ENCODE data around the gene FAM227B. TPM values are rescaled to one million over a fixed set of nuclear protein-coding genes. Genes with fewer than 3 reads are reported as not detected.

FAM227B gene
- total and polyA plus RNA-seq, 2 of the 13 experiments (the other 11 are each of a cell fraction or from before 2014, with no cell fraction given), result 1.9 to 2.6 TPM

- CTCF ChIA-PET (ENCODE audit: low intra/inter-chr PET ratio, low total read pairs), result no interaction called here
Measured at GRCh38 chr15:49436751-49437150, 183.9 kb downstream of the FAM227B start.

GRCh38 chr15:49435174-49435573 is 185.4 kb downstream of the FAM227B start:
- CTCF ChIA-PET (ENCODE audit: low intra/inter-chr PET ratio, low total read pairs), result no interaction called here
- Histone ChIP-seq H3K4me2 (ENCODE audit: low read depth, low read length) (no peak overlapping the region), H3K27ac (ENCODE audit: extremely low read length, insufficient read depth, low read length) (no peak overlapping the region), H3K4me1 (ENCODE audit: insufficient read depth, low read length) (no peaks in the 10 kb centered on the region), H3K9me3 (ENCODE audit: low read length) (no peaks in the 10 kb centered on the region), H2AFZ (ENCODE audit: low read length) (no peak overlapping the region), H3K79me2 (ENCODE audit: insufficient read depth, low read length) (no peaks in the 10 kb centered on the region), H3K27me3 (ENCODE audit: control insufficient read depth in 1 of 2, insufficient read depth in 2 of 2, low read length in 2 of 2) (no peaks in the 10 kb centered on the region), H3K4me3 (replicated peaks in 1 of 3; ENCODE audit: insufficient read depth in 1 of 3, low read depth in 2 of 3, low read length in 3 of 3) (no peak overlapping the region), H3K36me3 (replicated peaks in 1 of 2; ENCODE audit: control insufficient read depth in 1 of 2, insufficient read depth in 2 of 2, low read length in 2 of 2) (no peaks in the 10 kb centered on the region), H4K20me1 (ENCODE audit: insufficient read depth, low read length) (no peaks in the 10 kb centered on the region), H3K9ac (ENCODE audit: insufficient read depth, low read depth, low read length) (no peak overlapping the region)
- 0% methylated on average over 1 of the region's 1 CpG for whole genome bisulfite sequencing (ENCODE audit: low lambda C conversion rate)
- POLR2A ChIA-PET, result no interaction called here
- in situ Hi-C loops (cut with HindIII; ENCODE audit: extremely low pct_ligation_motif_present, low pct_unique_long_range_greater_than_20kb), result no loop called here
- FAIRE-seq (no peak), DNase-seq (ENCODE audit: low spot score) (no peak), ATAC-seq (no peak)
- BruUV-seq (replicated peaks), result no TSS peak
- intact Hi-C loops (cut with micrococcal nuclease; ENCODE audit: unreplicated experiment), result no loop called here
- TF ChIP-seq ZNF484 (CRISPR knock-in tag; IDR thresholded peaks at IDR 0.05; ENCODE audit: borderline replicate concordance, low read depth), result no peak
- TF ChIP-seq ELK4 (CRISPR knock-in tag; IDR thresholded peaks at IDR 0.05; ENCODE audit: borderline replicate concordance), result no peak
- no peak for TF ChIP-seq NR2F2 (IDR thresholded peaks at IDR 0.05; ENCODE audit: borderline replicate concordance, low read depth)
- TF ChIP-seq MED1 (CRISPR knock-in tag; IDR thresholded peaks at IDR 0.05), result no peak
- TF ChIP-seq ZBTB33 (CRISPR knock-in tag; IDR thresholded peaks at IDR 0.05), result no peak
- TF ChIP-seq PLSCR1 (CRISPR knock-in tag; IDR thresholded peaks at IDR 0.05; ENCODE audit: borderline replicate concordance), result no peak
- TF ChIP-seq ATF5 (CRISPR knock-in tag; IDR thresholded peaks at IDR 0.05; ENCODE audit: low read depth), result no peak

More at GRCh38 chr15:49436751-49437150, 183.9 kb downstream of the FAM227B start:
- DNase-seq (ENCODE audit: low spot score), result no peak
- no peaks in the 10 kb centered on the region for H3K9me3 ChIP-seq (ENCODE audit: low read length)
- BruUV-seq (replicated peaks), result no TSS peak
- FAIRE-seq, result no peak
- H3K36me3 ChIP-seq (replicated peaks in 1 of 2; ENCODE audit: control insufficient read depth in 1 of 2, insufficient read depth in 2 of 2, low read length in 2 of 2), result no peaks in the 10 kb centered on the region
- no peak for ATAC-seq
- no peaks in the 10 kb centered on the region for H3K27me3 ChIP-seq (ENCODE audit: control insufficient read depth in 1 of 2, insufficient read depth in 2 of 2, low read length in 2 of 2)
- POLR2A ChIA-PET, result no interaction called here
- no peak overlapping the region for H3K4me3 ChIP-seq (replicated peaks in 1 of 3; ENCODE audit: insufficient read depth in 1 of 3, low read depth in 2 of 3, low read length in 3 of 3)
- no peak overlapping the region for H3K9ac ChIP-seq (ENCODE audit: insufficient read depth, low read depth, low read length)
- H3K4me1 ChIP-seq (ENCODE audit: insufficient read depth, low read length), result no peaks in the 10 kb centered on the region
- H3K4me2 ChIP-seq (ENCODE audit: low read depth, low read length), result no peak overlapping the region
- 4% methylated on average over 2 of the region's 2 CpGs for WGBS (ENCODE audit: low lambda C conversion rate)
- intact Hi-C loops (cut with micrococcal nuclease; ENCODE audit: unreplicated experiment) (no loop called here), in situ Hi-C loops (cut with HindIII; ENCODE audit: extremely low pct_ligation_motif_present, low pct_unique_long_range_greater_than_20kb) (no loop called here)
- H4K20me1 ChIP-seq (ENCODE audit: insufficient read depth, low read length), result no peaks in the 10 kb centered on the region
- no peak overlapping the region for H2AFZ ChIP-seq (ENCODE audit: low read length)
- TF ChIP-seq BRCA1 (CRISPR knock-in tag; IDR thresholded peaks at IDR 0.05) (no peak), CREM (IDR thresholded peaks at IDR 0.05) (no peak), CREM (CRISPR knock-in tag; IDR thresholded peaks at IDR 0.05) (no peak), CCAR2 (optimal IDR thresholded peaks at IDR 0.05; ENCODE audit: low read depth, low read length) (no peak), ZNF782 (CRISPR knock-in tag; IDR thresholded peaks at IDR 0.05; ENCODE audit: borderline replicate concordance) (no peak)
- no peak overlapping the region for H3K27ac ChIP-seq (ENCODE audit: extremely low read length, insufficient read depth, low read length)
- H3K79me2 ChIP-seq (ENCODE audit: insufficient read depth, low read length), result no peaks in the 10 kb centered on the region

All from HepG2 (cell line).